HCT116 (cell line): ENCODE results near the gene SCGB1A1. TPM values are rescaled to one million over a fixed set of nuclear protein-coding genes. Genes with fewer than 3 reads are reported as not detected.

Experiments used
- ATAC-seq: fragments of 200-7000 bp; cut with Tn5 transposase; 2 replicates; pipeline ENCODE4 v1.9.1; 2020; ENCODE audit warnings: mild to moderate bottlenecking, moderate library complexity
- BruUV-seq: library from RNA; stranded (reverse); fragments of 400-500 nt; replicated peaks from 2 replicates; lab custom pipeline; 2021; lab: Mats Ljungman, UMichigan
- CTCF ChIA-PET: fragments of 300-600 bp; sonication (Branson Sonifier 250); formaldehyde crosslinking; loops from one replicate; lab custom pipeline; 2021; ENCODE audit warnings: antibody characterized with exemption; lab: Charles Lee
- POLR2A ChIA-PET: fragments of 300-600, 350-600 bp; sonication (Branson Sonifier 250); formaldehyde crosslinking; loops from one replicate; lab custom pipeline; 2021; ENCODE audit warnings: antibody characterized with exemption; lab: Charles Lee
- RAD21 ChIA-PET, 2 experiments: fragments of 300-600 bp; sonication (Branson Sonifier 250); formaldehyde crosslinking; loops; one replicate each; lab custom pipeline; 2023; ENCODE audit warnings: low total read pairs in 2 of 2; ENCODE audit not compliant: uncharacterized antibody in 2 of 2, unreplicated experiment in 2 of 2, low non-redundant PET in 1 of 2; lab: Charles Lee
- DNase-seq: peaks from one replicate; pipeline ENCODE4 v3.0.0-alpha.2; 2010; ENCODE audit warnings: low read depth, low spot score
- H2AFZ ChIP-seq: fragments of 200-600 bp; shearing (Covaris generic), sonication (generic); 2 replicates; pipeline ENCODE4 v1.6.1; 2017; ENCODE audit warnings: low read depth, mixed run types, mixed read lengths, antibody characterized with exemption, low read length; ENCODE audit not compliant: poor library complexity, severe bottlenecking
- H3K27ac ChIP-seq: 2 replicates; pipeline ENCODE4 v1.5.1; 2012; ENCODE audit warnings: low read depth, low read length
- H3K27me3 ChIP-seq: fragments of 200-600 bp; sonication (generic); 2 replicates; pipeline ENCODE4 v1.6.1; 2016; ENCODE audit warnings: mixed run types, low read length, mixed read lengths; ENCODE audit not compliant: insufficient read depth
- H3K36me3 ChIP-seq, 2 experiments: fragments of 200-500 bp in 1 of 2; fragments of 200-600 bp in 1 of 2; sonication (Bioruptor generic) in 1 of 2; sonication (generic) in 1 of 2; 2 replicates each; pipeline versions ENCODE4 v1.5.1 to v1.6.1; 2014 to 2016; ENCODE audit warnings: low read length in 2 of 2, inconsistent platforms in 1 of 2, mixed read lengths in 1 of 2, mixed run types in 1 of 2; ENCODE audit not compliant: insufficient read depth in 2 of 2, control insufficient read depth in 1 of 2
- H3K4me1 ChIP-seq, 2 experiments: fragments of 200-600 bp in 1 of 2; sonication (generic) in 1 of 2; 2 replicates each; pipeline versions ENCODE4 v1.5.1 to v1.6.1; 2012 to 2017; ENCODE audit warnings: low read length in 2 of 2, inconsistent platforms in 1 of 2, mild to moderate bottlenecking in 1 of 2, mixed read lengths in 1 of 2, mixed run types in 1 of 2, moderate library complexity in 1 of 2; ENCODE audit not compliant: insufficient read depth in 2 of 2, control insufficient read depth in 1 of 2
- H3K4me2 ChIP-seq: fragments of 200-600 bp; sonication (generic); 2 replicates; pipeline ENCODE4 v1.6.1; 2017; ENCODE audit warnings: mixed run types, low read length, mixed read lengths
- H3K4me3 ChIP-seq, 2 experiments: fragments of 200-600 bp in 1 of 2; sonication (generic) in 1 of 2; replicated peaks in 1 of 2; 2 replicates each; pipeline ENCODE4 v1.5.1; 2011 to 2016; ENCODE audit warnings: low read length in 2 of 2, control low read depth in 1 of 2, low read depth in 1 of 2, mild to moderate bottlenecking in 1 of 2, mixed read lengths in 1 of 2, mixed run types in 1 of 2
- H3K79me2 ChIP-seq: fragments of 200-600 bp; sonication (generic); 2 replicates; pipeline ENCODE4 v1.6.1; 2017; ENCODE audit warnings: mild to moderate bottlenecking, mixed run types, low read length, moderate library complexity, mixed read lengths; ENCODE audit not compliant: insufficient read depth
- H3K9ac ChIP-seq: fragments of 200-600 bp; sonication (generic); 2 replicates; pipeline ENCODE4 v1.6.1; 2016; ENCODE audit warnings: low read length, mixed read lengths
- H3K9me2 ChIP-seq: fragments of 200-600 bp; sonication (generic), shearing (Covaris generic); 2 replicates; pipeline ENCODE4 v1.6.1; 2017; ENCODE audit warnings: mixed run types, mild to moderate bottlenecking, moderate library complexity; ENCODE audit not compliant: insufficient read depth
- H3K9me3 ChIP-seq, 2 experiments: fragments of 200-500 bp in 1 of 2; fragments of 200-600 bp in 1 of 2; sonication (Bioruptor generic) in 1 of 2; sonication (generic) in 1 of 2; 2 replicates each; pipeline ENCODE4 v1.6.1; 2014 to 2017; ENCODE audit warnings: low read length in 2 of 2, mixed read lengths in 2 of 2, inconsistent platforms in 1 of 2, low read depth in 1 of 2, mild to moderate bottlenecking in 1 of 2, mixed run types in 1 of 2, moderate library complexity in 1 of 2; ENCODE audit not compliant: control insufficient read depth in 1 of 2, insufficient read depth in 1 of 2
- H4K20me1 ChIP-seq: fragments of 200-600 bp; sonication (generic), shearing (Covaris generic); 2 replicates; pipeline ENCODE4 v1.6.1; 2017; ENCODE audit warnings: mixed run types, mild to moderate bottlenecking, moderate library complexity; ENCODE audit not compliant: insufficient read depth
- EGR1 ChIP-seq: IDR thresholded peaks from 2 replicates; pipeline ENCODE4 v1.6.1; 2012; ENCODE audit warnings: low read depth
- EZH2 ChIP-seq: fragments of 200-600 bp; sonication (generic); IDR thresholded peaks from 2 replicates; pipeline ENCODE4 v1.6.1; 2017; ENCODE audit warnings: antibody characterized with exemption, mixed run types
- EZH2phosphoT487 ChIP-seq: fragments of 200-600 bp; IDR thresholded peaks from 2 replicates; pipeline ENCODE4 v1.6.1; 2018; ENCODE audit warnings: antibody characterized with exemption, borderline replicate concordance
- FOSL1 ChIP-seq: IDR thresholded peaks from 2 replicates; pipeline ENCODE4 v1.6.1; 2012; ENCODE audit warnings: low read depth
- POLR2AphosphoS5 ChIP-seq: IDR thresholded peaks from 2 replicates; pipeline ENCODE4 v1.6.1; 2011; ENCODE audit warnings: mild to moderate bottlenecking, low read depth, low read length, moderate library complexity
- RAD21 ChIP-seq: IDR thresholded peaks from 2 replicates; pipeline ENCODE4 v1.6.1; 2012; ENCODE audit warnings: low read depth, mild to moderate bottlenecking
- SIN3A ChIP-seq: IDR thresholded peaks from 2 replicates; pipeline ENCODE4 v1.6.1; 2012; ENCODE audit warnings: low read depth
- SP1 ChIP-seq: IDR thresholded peaks from 2 replicates; pipeline ENCODE4 v1.6.1; 2012; ENCODE audit warnings: low read depth
- TCF7L2 ChIP-seq: IDR thresholded peaks from 2 replicates; pipeline ENCODE4 v1.7.0; 2011; ENCODE audit warnings: borderline replicate concordance, inconsistent platforms; ENCODE audit not compliant: insufficient read depth, insufficient read length; ENCODE audit errors: extremely low read depth
- ZNF274 ChIP-seq: fragments of 200-500 bp; sonication (Bioruptor generic); IDR thresholded peaks from 2 replicates; pipeline ENCODE4 v1.6.1; 2014; ENCODE audit warnings: mild to moderate bottlenecking, low read depth, low read length, inconsistent platforms
- intact Hi-C: fragments of 100-400 bp; cut with micrococcal nuclease; formaldehyde crosslinking; loops from 2 replicates; pipeline ENCODE4 v1.10.0; 2022
- total RNA-seq: library from RNA; stranded (reverse); gene quantifications from one replicate; pipeline ENCODE4 v1.2.1, GENCODE V29; 2021; ENCODE audit not compliant: unreplicated experiment

SCGB1A1 gene
- total RNA-seq, 1 experiment from 2014 or later, result 2.0 TPM

DNA sequence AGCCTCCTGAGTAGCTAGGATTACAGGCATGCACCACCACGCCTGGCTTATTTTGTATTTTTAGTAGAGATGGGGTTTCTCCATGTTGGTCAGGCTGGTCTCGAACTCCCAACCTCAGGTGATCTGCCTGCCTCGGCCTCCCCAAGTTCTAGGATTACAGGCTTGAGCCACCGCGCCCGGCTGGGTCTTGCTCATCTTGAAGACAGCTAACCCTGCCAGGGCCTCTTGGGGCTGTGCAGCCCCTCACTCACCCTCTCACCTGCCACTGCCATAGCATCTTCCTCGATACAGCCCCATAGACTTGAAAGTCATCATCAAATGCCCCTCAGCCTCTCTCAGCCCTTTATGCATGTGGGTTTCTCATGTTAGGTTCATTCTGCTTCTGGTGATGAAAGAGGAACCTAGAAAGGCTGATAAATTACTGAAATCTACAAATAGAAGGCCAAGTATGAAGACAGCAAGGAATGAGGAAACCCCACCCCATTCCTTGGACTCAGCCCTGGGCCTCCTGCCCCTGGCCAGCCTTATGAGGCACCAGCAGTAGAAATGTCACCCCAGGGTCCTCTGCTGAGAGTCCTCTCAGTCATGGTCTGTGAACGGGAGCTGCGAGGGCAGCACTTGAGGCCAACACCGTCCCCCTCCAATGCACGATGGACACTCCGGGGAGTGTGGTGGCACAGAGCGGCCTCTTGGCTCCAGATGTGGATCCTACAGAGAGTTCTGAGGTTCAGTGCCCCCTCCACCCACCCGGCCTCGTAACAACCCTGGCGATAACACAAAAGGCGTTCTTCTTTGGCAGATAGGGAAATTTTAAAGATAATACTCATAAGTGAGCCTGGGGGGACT is 24.8 kb downstream of the SCGB1A1 start:
- DNase-seq (no peak), ATAC-seq (no peak)
- peaks cover 5% of the 10 kb centered on the region; the same call in 1 of the 2 replicates for H3K27me3 ChIP-seq
- H3K4me3 ChIP-seq, result no peak overlapping the region
- H3K9me3 ChIP-seq, result no peaks in the 10 kb centered on the region
- H4K20me1 ChIP-seq, result no peaks in the 10 kb centered on the region
- no peak for TF ChIP-seq TCF7L2
- no peak for TF ChIP-seq SIN3A
- no peak for TF ChIP-seq EGR1
- no peak for TF ChIP-seq EZH2
- no peak for TF ChIP-seq FOSL1
- no peak for TF ChIP-seq RAD21
- TF ChIP-seq ZNF274, result no peak
- TF ChIP-seq POLR2AphosphoS5, result no peak
- no peak for TF ChIP-seq SP1
- TF ChIP-seq EZH2phosphoT487, result no peak
- H3K36me3 ChIP-seq, result no peaks in the 10 kb centered on the region
- H3K9me2 ChIP-seq, result no peaks in the 10 kb centered on the region
- RAD21 ChIA-PET, result no interaction called here
- H3K27ac ChIP-seq, result no peak overlapping the region
- H2AFZ ChIP-seq, result no peak overlapping the region
- CTCF ChIA-PET, result no interaction called here
- intact Hi-C loops, result no loop called here
- POLR2A ChIA-PET, result no interaction called here
- no peaks in the 10 kb centered on the region for H3K79me2 ChIP-seq
- no TSS peak for BruUV-seq
- H3K4me2 ChIP-seq, result no peak overlapping the region
- H3K4me1 ChIP-seq, result peaks cover 4 to 7% of the 10 kb centered on the region in 2 experiments; a peak in 3 of 4 replicates
- no peak overlapping the region for H3K9ac ChIP-seq
